ACC112 (cell line): Measurements from ENCODE around the gene TMEM41B.
"Not testable (repeated sequence)": the region's sequence is repeated elsewhere in the genome, so short reads cannot be mapped to it uniquely, and the experiment has no call there.

Source experiments
- H2AFZ ChIP-seq: fragments of 200-600 bp; sonication (generic); one replicate; pipeline ENCODE4 v1.6.0; 2017; ENCODE audit warnings: antibody characterized with exemption, low read length; ENCODE audit not compliant: unreplicated experiment
- H3K27ac ChIP-seq: fragments of 200-600 bp; sonication (generic); 2 replicates; pipeline ENCODE4 v1.5.1; 2014; ENCODE audit warnings: low read depth, mild to moderate bottlenecking, antibody characterized with exemption, low read length, moderate library complexity
- H3K27me3 ChIP-seq: fragments of 200-600 bp; sonication (generic); 2 replicates; pipeline ENCODE4 v1.6.1; 2014; ENCODE audit warnings: mild to moderate bottlenecking, antibody characterized with exemption, low read length, moderate library complexity, mixed read lengths; ENCODE audit not compliant: insufficient read depth
- H3K36me3 ChIP-seq: fragments of 200-600 bp; sonication (generic); 2 replicates; pipeline ENCODE4 v1.6.1; 2016; ENCODE audit warnings: mild to moderate bottlenecking, antibody characterized with exemption, low read length, moderate library complexity, mixed read lengths; ENCODE audit not compliant: insufficient read depth
- H3K4me1 ChIP-seq: fragments of 200-600 bp; sonication (generic); one replicate; pipeline ENCODE4 v1.6.1; 2016; ENCODE audit warnings: low read length, mixed read lengths; ENCODE audit not compliant: insufficient read depth, unreplicated experiment, control insufficient read depth
- H3K4me3 ChIP-seq: fragments of 200-600 bp; sonication (generic); 2 replicates; pipeline ENCODE4 v1.5.1; 2014; ENCODE audit warnings: mild to moderate bottlenecking, low read depth, low read length
- H3K79me2 ChIP-seq: fragments of 200-600 bp; sonication (generic); one replicate; pipeline ENCODE4 v1.6.0; 2016; ENCODE audit warnings: low read length; ENCODE audit not compliant: control insufficient read depth, unreplicated experiment, insufficient read depth

Gene TMEM41B

GRCh38 chr11:9254416-9254815 is 60.0 kb downstream of the TMEM41B start:
- H3K79me2 ChIP-seq: peaks cover 86% of the 10 kb centered on the region

GRCh38 chr11:9253086-9253485 is 61.3 kb downstream of the TMEM41B start:
- H3K27ac ChIP-seq: no peak overlapping the region
- H3K79me2 ChIP-seq: peaks cover 85% of the 10 kb centered on the region
- H3K36me3 ChIP-seq: peaks cover 5% of the 10 kb centered on the region; the same call in 1 of the 2 replicates
- no peak overlapping the region for H2AFZ ChIP-seq
- no peaks in the 10 kb centered on the region for H3K27me3 ChIP-seq
- H3K4me1 ChIP-seq: peaks cover 8% of the 10 kb centered on the region
- no peak overlapping the region for H3K4me3 ChIP-seq

More at GRCh38 chr11:9254416-9254815, 60.0 kb downstream of the TMEM41B start:
- no peak overlapping the region for H2AFZ ChIP-seq
- H3K27me3 ChIP-seq: no peaks in the 10 kb centered on the region
- H3K36me3 ChIP-seq: peaks cover 8% of the 10 kb centered on the region
- H3K4me1 ChIP-seq: peaks cover 8% of the 10 kb centered on the region
- no peak overlapping the region for H3K4me3 ChIP-seq
- H3K27ac ChIP-seq: no peak overlapping the region

GRCh38 chr11:9251311-9251710 is 63.1 kb downstream of the TMEM41B start:
- no peak overlapping the region for H2AFZ ChIP-seq
- peaks cover 8% of the 10 kb centered on the region for H3K4me1 ChIP-seq
- H3K4me3 ChIP-seq: no peak overlapping the region
- H3K79me2 ChIP-seq: peaks cover 89% of the 10 kb centered on the region
- no peak overlapping the region for H3K27ac ChIP-seq
- no peaks in the 10 kb centered on the region for H3K27me3 ChIP-seq
- H3K36me3 ChIP-seq: peaks cover 5% of the 10 kb centered on the region; the same call in 1 of the 2 replicates

- Histone ChIP-seq H3K4me1 (peaks cover 8% of the 10 kb centered on the region), H3K27ac (no peak overlapping the region), H3K79me2 (peaks cover 87% of the 10 kb centered on the region)
These were observed 64.2 kb downstream of the TMEM41B start for GRCh38 chr11:9250139-9250582.

GRCh38 chr11:9249252-9249651 is 65.1 kb downstream of the TMEM41B start:
- no peaks in the 10 kb centered on the region for H3K27me3 ChIP-seq
- no peak overlapping the region for H3K27ac ChIP-seq
- H3K4me3 ChIP-seq: no peak overlapping the region
- no peak overlapping the region for H2AFZ ChIP-seq
- peaks cover 8% of the 10 kb centered on the region for H3K4me1 ChIP-seq
- peaks cover 83% of the 10 kb centered on the region for H3K79me2 ChIP-seq
- H3K36me3 ChIP-seq: peaks cover 2% of the 10 kb centered on the region; the same call in 1 of the 2 replicates

More at GRCh38 chr11:9250139-9250582, 64.2 kb downstream of the TMEM41B start:
- Histone ChIP-seq H3K27me3 (no peaks in the 10 kb centered on the region), H3K36me3 (peaks cover 5% of the 10 kb centered on the region; the same call in 1 of the 2 replicates), H2AFZ (no peak overlapping the region), H3K4me3 (no peak overlapping the region)

- H3K79me2 ChIP-seq: peaks cover 82% of the 10 kb centered on the region
- no peak overlapping the region for H3K27ac ChIP-seq
- H3K4me1 ChIP-seq: peaks cover 8% of the 10 kb centered on the region
- no peaks in the 10 kb centered on the region for H3K27me3 ChIP-seq
- no peak overlapping the region for H2AFZ ChIP-seq
- no peak overlapping the region for H3K4me3 ChIP-seq
- no peaks in the 10 kb centered on the region for H3K36me3 ChIP-seq
These were observed 66.5 kb downstream of the TMEM41B start for GRCh38 chr11:9247863-9248262.

- Histone ChIP-seq H3K4me1 (peaks cover 11% of the 10 kb centered on the region), H3K79me2 (peaks cover 87% of the 10 kb centered on the region)
- H3K27me3 ChIP-seq, H3K36me3 ChIP-seq, H3K4me3 ChIP-seq, H2AFZ ChIP-seq, H3K27ac ChIP-seq: not testable (repeated sequence)
These were observed 78.2 kb downstream of the TMEM41B start for GRCh38 chr11:9236242-9236641.

GRCh38 chr11:9232482-9232881 is 81.9 kb downstream of the TMEM41B start:
- no peaks in the 10 kb centered on the region for H3K36me3 ChIP-seq
- H3K4me1 ChIP-seq: peaks cover 24% of the 10 kb centered on the region
- H3K4me3 ChIP-seq: no peak overlapping the region
- H2AFZ ChIP-seq: no peak overlapping the region
- H3K27ac ChIP-seq: 0 out of 2 replicates have a peak overlapping the region, but pooled peaks have one; percentile 25
- peaks cover 91% of the 10 kb centered on the region for H3K79me2 ChIP-seq
- H3K27me3 ChIP-seq: no peaks in the 10 kb centered on the region

- Histone ChIP-seq H3K27me3 (no peaks in the 10 kb centered on the region), H3K4me3 (peak overlapping the region; percentile 23; the same call in 1 of the 2 replicates), H3K27ac (peak overlapping the region; percentile 25), H3K79me2 (peaks cover 90% of the 10 kb centered on the region), H3K36me3 (no peaks in the 10 kb centered on the region), H3K4me1 (peaks cover 24% of the 10 kb centered on the region), H2AFZ (no peak overlapping the region)
These were observed 82.6 kb downstream of the TMEM41B start for GRCh38 chr11:9231848-9232177.
